ENCODE results near the gene OLIG1. TPM values are rescaled to one million over a fixed set of nuclear protein-coding genes. Genes with fewer than 3 reads are reported as not detected.
A peak's percentile ranks its signal among the peaks of the same experiment; 100 is the strongest.

The OLIG1 gene
- total RNA-seq, 1 donor from 2014 or later = not detected

GRCh38 chr21:33057385-33057940, 12.5 kb upstream of the OLIG1 start:
- no peaks in the 10 kb centered on the region for H3K9me3 ChIP-seq (ENCODE audit: low read depth)
- H3K79me2 ChIP-seq (ENCODE audit: low read depth) = no peaks in the 10 kb centered on the region
- no peak overlapping the region for H3K27ac ChIP-seq
- no peak overlapping the region for H3K4me2 ChIP-seq
- no peak overlapping the region for H3K4me3 ChIP-seq
- no peaks in the 10 kb centered on the region for H3F3A ChIP-seq (ENCODE audit: low read depth)
- H3K36me3 ChIP-seq = no peaks in the 10 kb centered on the region
- DNase-seq (ENCODE audit: low spot score) = no peak
- TF ChIP-seq EZH2phosphoT487 (IDR thresholded peaks at IDR 0.05) (no peak), EZH2 (IDR thresholded peaks at IDR 0.05) (no peak)
- TF ChIP-seq, protein P1, sequence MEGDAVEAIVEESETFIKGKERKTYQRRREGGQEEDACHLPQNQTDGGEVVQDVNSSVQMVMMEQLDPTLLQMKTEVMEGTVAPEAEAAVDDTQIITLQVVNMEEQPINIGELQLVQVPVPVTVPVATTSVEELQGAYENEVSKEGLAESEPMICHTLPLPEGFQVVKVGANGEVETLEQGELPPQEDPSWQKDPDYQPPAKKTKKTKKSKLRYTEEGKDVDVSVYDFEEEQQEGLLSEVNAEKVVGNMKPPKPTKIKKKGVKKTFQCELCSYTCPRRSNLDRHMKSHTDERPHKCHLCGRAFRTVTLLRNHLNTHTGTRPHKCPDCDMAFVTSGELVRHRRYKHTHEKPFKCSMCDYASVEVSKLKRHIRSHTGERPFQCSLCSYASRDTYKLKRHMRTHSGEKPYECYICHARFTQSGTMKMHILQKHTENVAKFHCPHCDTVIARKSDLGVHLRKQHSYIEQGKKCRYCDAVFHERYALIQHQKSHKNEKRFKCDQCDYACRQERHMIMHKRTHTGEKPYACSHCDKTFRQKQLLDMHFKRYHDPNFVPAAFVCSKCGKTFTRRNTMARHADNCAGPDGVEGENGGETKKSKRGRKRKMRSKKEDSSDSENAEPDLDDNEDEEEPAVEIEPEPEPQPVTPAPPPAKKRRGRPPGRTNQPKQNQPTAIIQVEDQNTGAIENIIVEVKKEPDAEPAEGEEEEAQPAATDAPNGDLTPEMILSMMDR (IDR thresholded peaks at IDR 0.05) = no peak
- no peaks in the 10 kb centered on the region for H3K4me1 ChIP-seq
- no peak overlapping the region for H3K4me3 Mint-ChIP-seq
- H3K9me3 Mint-ChIP-seq = no peaks in the 10 kb centered on the region
- no peak overlapping the region for H3K9ac ChIP-seq
- peaks cover 25% of the 10 kb centered on the region for H3K4me1 Mint-ChIP-seq
- H3K36me3 Mint-ChIP-seq = no peaks in the 10 kb centered on the region
- no peaks in the 10 kb centered on the region for H4K20me1 ChIP-seq (ENCODE audit: low read depth)
- H3K27me3 Mint-ChIP-seq (ENCODE audit: insufficient read depth, low read depth) = peaks cover 16% of the 10 kb centered on the region
- peaks cover 70% of the 10 kb centered on the region for H3K27me3 ChIP-seq
- no peak overlapping the region for H2AFZ ChIP-seq (replicated peaks)
- peak overlapping the region; percentile 78 for H3K27ac Mint-ChIP-seq

GRCh38 chr21:33058527-33058926, 11.4 kb upstream of the OLIG1 start:
- Mint-ChIP-seq H3K27ac (no peak overlapping the region), H3K4me1 (peaks cover 25% of the 10 kb centered on the region), H3K27me3 (ENCODE audit: insufficient read depth, low read depth) (peaks cover 16% of the 10 kb centered on the region), H3K4me3 (no peak overlapping the region), H3K36me3 (no peaks in the 10 kb centered on the region), H3K9me3 (no peaks in the 10 kb centered on the region)
- Histone ChIP-seq H3K27me3 (peaks cover 70% of the 10 kb centered on the region), H3K9ac (no peak overlapping the region), H3K4me3 (no peak overlapping the region), H3K79me2 (ENCODE audit: low read depth) (no peaks in the 10 kb centered on the region), H3K4me1 (no peaks in the 10 kb centered on the region), H3K4me2 (no peak overlapping the region), H3K27ac (no peak overlapping the region), H3K9me3 (ENCODE audit: low read depth) (no peaks in the 10 kb centered on the region), H4K20me1 (ENCODE audit: low read depth) (peaks cover 4% of the 10 kb centered on the region), H3K36me3 (no peaks in the 10 kb centered on the region), H3F3A (ENCODE audit: low read depth) (no peaks in the 10 kb centered on the region), H2AFZ (replicated peaks) (no peak overlapping the region)
- DNase-seq (ENCODE audit: low spot score) = no peak
- no peak for TF ChIP-seq EZH2 (IDR thresholded peaks at IDR 0.05)

DNA sequence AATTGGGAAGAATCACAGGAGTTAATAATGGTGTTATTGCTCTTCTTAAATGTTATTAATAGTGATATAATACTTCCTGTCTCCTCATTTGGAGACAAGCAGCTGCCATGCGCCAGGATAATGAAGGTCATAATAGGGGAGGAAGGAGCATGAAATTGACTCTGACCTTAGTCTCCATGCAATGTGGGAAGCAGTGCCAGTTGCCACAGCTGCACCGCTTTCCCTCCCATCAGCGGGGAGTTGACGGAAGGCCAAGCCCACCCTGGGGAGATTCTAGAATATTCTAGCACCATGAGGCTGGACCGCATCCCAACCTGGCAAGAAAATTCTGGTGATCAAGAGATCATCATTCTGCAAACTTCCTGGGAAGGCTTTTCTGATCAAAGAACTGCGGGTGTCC, 11.0 kb upstream of the OLIG1 start:
- H3K4me3 Mint-ChIP-seq = no peak overlapping the region
- Histone ChIP-seq H3F3A (ENCODE audit: low read depth) (peaks cover 3% of the 10 kb centered on the region), H3K36me3 (no peaks in the 10 kb centered on the region), H3K9ac (no peak overlapping the region), H3K4me3 (no peak overlapping the region), H3K27me3 (peaks cover 70% of the 10 kb centered on the region), H3K79me2 (ENCODE audit: low read depth) (no peaks in the 10 kb centered on the region), H3K4me2 (no peak overlapping the region), H3K27ac (no peak overlapping the region), H2AFZ (replicated peaks) (no peak overlapping the region), H3K9me3 (ENCODE audit: low read depth) (no peaks in the 10 kb centered on the region), H3K4me1 (no peaks in the 10 kb centered on the region), H4K20me1 (ENCODE audit: low read depth) (peaks cover 7% of the 10 kb centered on the region)
- H3K27ac Mint-ChIP-seq = no peak overlapping the region
- peaks cover 19% of the 10 kb centered on the region for H3K27me3 Mint-ChIP-seq (ENCODE audit: insufficient read depth, low read depth)
- H3K36me3 Mint-ChIP-seq = no peaks in the 10 kb centered on the region
- TF ChIP-seq, protein P1 (IDR thresholded peaks at IDR 0.05) = no peak
- TF ChIP-seq EZH2 (IDR thresholded peaks at IDR 0.05) = no peak
- TF ChIP-seq EZH2phosphoT487 (IDR thresholded peaks at IDR 0.05) = no peak
- no peaks in the 10 kb centered on the region for H3K9me3 Mint-ChIP-seq
- DNase-seq (ENCODE audit: low spot score) = no peak
- H3K4me1 Mint-ChIP-seq = peaks cover 25% of the 10 kb centered on the region

DNA sequence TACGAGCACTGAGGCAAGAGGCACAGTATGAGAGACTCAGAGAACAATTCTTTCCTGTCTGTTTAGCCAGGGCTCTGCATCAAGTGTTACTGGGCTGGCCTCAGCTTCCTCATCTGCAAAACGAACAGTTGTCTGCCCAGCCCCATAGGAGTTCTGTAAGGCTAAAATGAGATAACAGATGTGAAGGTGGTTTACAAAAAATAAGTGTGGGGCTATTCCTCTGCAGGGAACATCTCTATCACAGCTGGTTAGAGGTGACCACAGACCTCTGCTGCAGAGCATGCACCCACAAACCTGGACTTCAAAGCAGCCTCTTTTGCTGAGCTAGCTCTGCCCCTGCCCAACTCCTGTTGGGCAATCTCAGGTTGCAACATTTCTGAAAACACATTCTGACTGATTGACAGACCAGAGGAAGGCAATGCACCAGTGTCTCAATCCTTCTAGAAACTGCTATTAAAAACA, 10.5 kb upstream of the OLIG1 start:
- H3K27me3 ChIP-seq = peaks cover 72% of the 10 kb centered on the region
- no peaks in the 10 kb centered on the region for H3K36me3 ChIP-seq

More for the DNA sequence above, 10.5 kb upstream of the OLIG1 start:
- Mint-ChIP-seq H3K27ac (no peak overlapping the region), H3K36me3 (no peaks in the 10 kb centered on the region), H3K4me3 (no peak overlapping the region), H3K9me3 (no peaks in the 10 kb centered on the region), H3K4me1 (peaks cover 29% of the 10 kb centered on the region), H3K27me3 (ENCODE audit: insufficient read depth, low read depth) (peaks cover 19% of the 10 kb centered on the region)
- H4K20me1 ChIP-seq (ENCODE audit: low read depth) = peaks cover 12% of the 10 kb centered on the region
- H3K4me1 ChIP-seq = no peaks in the 10 kb centered on the region
- no peak overlapping the region for H3K9ac ChIP-seq
- no peak overlapping the region for H3K27ac ChIP-seq
- H3K4me2 ChIP-seq = no peak overlapping the region
- H3K4me3 ChIP-seq = no peak overlapping the region
- DNase-seq (ENCODE audit: low spot score) = no peak
- H3K9me3 ChIP-seq (ENCODE audit: low read depth) = no peaks in the 10 kb centered on the region
- H2AFZ ChIP-seq (replicated peaks) = no peak overlapping the region
- TF ChIP-seq EZH2 (IDR thresholded peaks at IDR 0.05) = no peak
- peaks cover 8% of the 10 kb centered on the region for H3F3A ChIP-seq (ENCODE audit: low read depth)
- H3K79me2 ChIP-seq (ENCODE audit: low read depth) = no peaks in the 10 kb centered on the region
